OCI-LY7 (cell line): ENCODE results near the gene LRFN2. TPM values are rescaled to one million over a fixed set of nuclear protein-coding genes. Genes with fewer than 3 reads are reported as not detected.

Experiments used
- BruUV-seq: library from RNA; stranded (reverse); fragments of 400-500 nt; replicated peaks from 2 replicates; lab custom pipeline; 2021; lab: Mats Ljungman, UMichigan
- CTCF ChIA-PET: fragments of 300-600 bp; sonication (Branson Sonifier 250); formaldehyde crosslinking; loops from one replicate; lab custom pipeline; 2022; ENCODE audit warnings: antibody characterized with exemption; ENCODE audit not compliant: unreplicated experiment; lab: Charles Lee
- POLR2A ChIA-PET: fragments of 300-600 bp; sonication (Branson Sonifier 250); formaldehyde crosslinking; loops from one replicate; lab custom pipeline; 2022; ENCODE audit warnings: antibody characterized with exemption; lab: Charles Lee
- DNase-seq: peaks from one replicate; pipeline ENCODE4 v3.0.0-alpha.2; 2015; ENCODE audit warnings: low spot score
- H2AFZ ChIP-seq: fragments of 200-600 bp; sonication (generic), shearing (Covaris generic); 2 replicates; pipeline ENCODE4 v1.6.1; 2014; ENCODE audit warnings: mild to moderate bottlenecking, antibody characterized with exemption, low read length, moderate library complexity
- H3K27ac ChIP-seq: fragments of 200-600 bp; sonication (generic); 2 replicates; pipeline ENCODE4 v1.5.1; 2014; ENCODE audit warnings: mixed run types, low read depth, mild to moderate bottlenecking, moderate library complexity, low read length, inconsistent platforms; ENCODE audit not compliant: poor library complexity, severe bottlenecking
- H3K36me3 ChIP-seq: fragments of 200-600 bp; sonication (generic); 2 replicates; pipeline ENCODE4 v1.6.1; 2014; ENCODE audit warnings: mild to moderate bottlenecking, antibody characterized with exemption, low read length, moderate library complexity, mixed read lengths; ENCODE audit not compliant: insufficient read depth
- H3K4me1 ChIP-seq: fragments of 200-600 bp; sonication (generic); 2 replicates; pipeline ENCODE4 v1.5.1; 2014; ENCODE audit warnings: mild to moderate bottlenecking, low read length; ENCODE audit not compliant: insufficient read depth, poor library complexity, severe bottlenecking
- H3K4me2 ChIP-seq: fragments of 200-600 bp; sonication (generic); 2 replicates; pipeline ENCODE4 v1.6.1; 2014; ENCODE audit warnings: mild to moderate bottlenecking, low read length
- H3K4me3 ChIP-seq: fragments of 200-600 bp; sonication (generic); 2 replicates; pipeline ENCODE4 v1.5.1; 2014; ENCODE audit warnings: mild to moderate bottlenecking, low read depth, low read length; ENCODE audit not compliant: poor library complexity, severe bottlenecking
- H3K79me2 ChIP-seq: fragments of 200-600 bp; sonication (generic); 2 replicates; pipeline ENCODE4 v1.6.1; 2016; ENCODE audit warnings: low read depth, mild to moderate bottlenecking, low read length, moderate library complexity, mixed read lengths; ENCODE audit not compliant: insufficient read depth
- H3K9me2 ChIP-seq: fragments of 200-600 bp; sonication (generic); 2 replicates; pipeline ENCODE4 v1.6.1; 2016; ENCODE audit warnings: mild to moderate bottlenecking, low read length, mixed read lengths; ENCODE audit not compliant: insufficient read depth
- H3K9me3 ChIP-seq: fragments of 200-600 bp; sonication (generic); 2 replicates; pipeline ENCODE4 v1.6.1; 2014; ENCODE audit warnings: mild to moderate bottlenecking, mixed run types, low read length, mixed read lengths
- H4K20me1 ChIP-seq: fragments of 200-600 bp; sonication (generic); 2 replicates; pipeline ENCODE4 v1.6.1; 2014; ENCODE audit warnings: mild to moderate bottlenecking, antibody characterized with exemption, low read length, moderate library complexity, mixed read lengths; ENCODE audit not compliant: insufficient read depth
- EZH2phosphoT487 ChIP-seq: fragments of 200-600 bp; sonication (generic); IDR thresholded peaks from 2 replicates; pipeline ENCODE4 v1.6.1; 2018; ENCODE audit warnings: low read depth, borderline replicate concordance, mild to moderate bottlenecking, mixed run types, antibody characterized with exemption, low read length, moderate library complexity, mixed read lengths
- intact Hi-C: fragments of 100-400 bp; cut with micrococcal nuclease; formaldehyde crosslinking; loops from one replicate; pipeline ENCODE4 v1.10.0; 2022; ENCODE audit not compliant: unreplicated experiment
- total RNA-seq, 2 experiments: library from RNA; depleted of rRNA in 1 of 2; stranded (reverse); fragments of >200 nt in 1 of 2; shearing (Covaris generic) in 1 of 2; gene quantifications; 2 replicates each; pipeline ENCODE4 v1.2.3, GENCODE V29; 2014 to 2022
- TF ChIP-seq, protein P1 (sequence below): fragments of 200-600 bp; sonication (generic); conservative IDR thresholded peaks from 2 replicates; pipeline ENCODE4 v1.5.1; 2014; ENCODE audit warnings: mild to moderate bottlenecking, antibody characterized with exemption, low read length, moderate library complexity, mixed read lengths

Gene LRFN2
- total RNA-seq, 2 experiments from 2014 or later, result not detected

DNA sequence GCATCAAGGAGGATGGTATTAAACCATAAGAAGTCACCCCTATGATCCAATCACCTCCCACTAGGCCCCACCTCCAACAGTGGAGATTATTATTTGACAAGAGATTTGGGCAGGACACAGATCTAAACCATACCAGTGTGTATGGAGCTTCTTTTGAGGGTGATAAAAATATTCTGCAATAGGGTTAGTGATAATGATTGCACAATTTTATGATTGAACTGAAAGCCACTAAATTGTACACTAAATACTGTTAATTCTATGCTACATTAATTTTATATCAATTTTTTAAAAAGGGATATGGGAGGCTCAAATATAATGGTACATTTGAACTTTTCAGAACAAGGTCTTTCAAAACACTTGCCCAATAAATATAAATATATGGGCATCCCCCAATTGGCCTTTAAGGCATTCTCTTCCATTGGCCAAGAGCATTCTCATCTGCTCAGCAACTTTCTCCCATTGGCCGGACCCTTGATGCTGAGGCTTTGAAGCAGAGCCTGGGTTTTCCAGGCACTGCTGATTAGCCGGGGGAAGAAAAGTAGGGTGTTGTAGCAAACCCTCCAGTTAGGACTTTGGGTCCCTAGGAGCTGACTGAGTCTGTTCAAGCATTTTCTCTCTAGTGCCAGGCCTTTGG is 209.9 kb downstream of the LRFN2 start:
- H3K9me2 ChIP-seq, result no peaks in the 10 kb centered on the region
- no peaks in the 10 kb centered on the region for H3K9me3 ChIP-seq
- ChIA-PET POLR2A (no interaction called here), CTCF (no interaction called here)
- no peak for TF ChIP-seq EZH2phosphoT487
- TF ChIP-seq, protein P1, sequence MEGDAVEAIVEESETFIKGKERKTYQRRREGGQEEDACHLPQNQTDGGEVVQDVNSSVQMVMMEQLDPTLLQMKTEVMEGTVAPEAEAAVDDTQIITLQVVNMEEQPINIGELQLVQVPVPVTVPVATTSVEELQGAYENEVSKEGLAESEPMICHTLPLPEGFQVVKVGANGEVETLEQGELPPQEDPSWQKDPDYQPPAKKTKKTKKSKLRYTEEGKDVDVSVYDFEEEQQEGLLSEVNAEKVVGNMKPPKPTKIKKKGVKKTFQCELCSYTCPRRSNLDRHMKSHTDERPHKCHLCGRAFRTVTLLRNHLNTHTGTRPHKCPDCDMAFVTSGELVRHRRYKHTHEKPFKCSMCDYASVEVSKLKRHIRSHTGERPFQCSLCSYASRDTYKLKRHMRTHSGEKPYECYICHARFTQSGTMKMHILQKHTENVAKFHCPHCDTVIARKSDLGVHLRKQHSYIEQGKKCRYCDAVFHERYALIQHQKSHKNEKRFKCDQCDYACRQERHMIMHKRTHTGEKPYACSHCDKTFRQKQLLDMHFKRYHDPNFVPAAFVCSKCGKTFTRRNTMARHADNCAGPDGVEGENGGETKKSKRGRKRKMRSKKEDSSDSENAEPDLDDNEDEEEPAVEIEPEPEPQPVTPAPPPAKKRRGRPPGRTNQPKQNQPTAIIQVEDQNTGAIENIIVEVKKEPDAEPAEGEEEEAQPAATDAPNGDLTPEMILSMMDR, result no peak
- no peak overlapping the region for H3K4me3 ChIP-seq
- H3K36me3 ChIP-seq, result no peaks in the 10 kb centered on the region
- no peaks in the 10 kb centered on the region for H3K79me2 ChIP-seq
- H3K27ac ChIP-seq, result no peak overlapping the region
- no TSS peak for BruUV-seq
- no peaks in the 10 kb centered on the region for H4K20me1 ChIP-seq
- no peak overlapping the region for H2AFZ ChIP-seq
- no peaks in the 10 kb centered on the region for H3K4me1 ChIP-seq
- DNase-seq, result no peak
- intact Hi-C loops, result no loop called here
- no peak overlapping the region for H3K4me2 ChIP-seq

DNA sequence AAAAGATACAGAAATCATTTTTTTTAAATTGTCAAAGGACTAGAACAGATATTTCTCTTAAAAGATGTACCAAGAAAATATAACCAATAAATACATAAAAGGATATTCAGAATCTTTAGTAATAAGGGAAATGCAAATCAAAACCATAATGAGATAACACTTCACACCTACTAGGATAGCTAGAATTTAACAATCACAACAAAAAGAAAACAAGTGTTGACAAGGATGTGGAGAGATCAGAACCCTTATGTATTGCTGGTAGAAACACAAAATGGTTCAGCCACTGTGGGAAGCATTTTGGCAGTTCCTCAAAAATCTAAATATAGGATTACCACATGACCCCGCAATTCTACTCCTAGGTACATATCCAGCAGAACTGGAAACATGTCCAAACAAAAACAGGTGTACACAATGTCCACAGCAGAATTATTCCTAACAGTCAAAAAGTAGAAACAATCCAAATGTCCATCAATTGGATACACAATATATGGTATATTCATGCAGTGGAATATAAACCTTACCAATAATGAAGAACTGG is 211.0 kb downstream of the LRFN2 start:
- Histone ChIP-seq H3K36me3 (no peaks in the 10 kb centered on the region), H3K79me2 (no peaks in the 10 kb centered on the region), H3K4me3 (no peak overlapping the region), H3K4me2 (no peak overlapping the region), H2AFZ (no peak overlapping the region), H3K4me1 (no peaks in the 10 kb centered on the region), H3K27ac (no peak overlapping the region), H3K9me3 (no peaks in the 10 kb centered on the region), H4K20me1 (no peaks in the 10 kb centered on the region), H3K9me2 (no peaks in the 10 kb centered on the region)
- no peak for DNase-seq
- BruUV-seq, result no TSS peak
- ChIA-PET CTCF (no interaction called here), POLR2A (no interaction called here)
- intact Hi-C loops, result no loop called here
- TF ChIP-seq, protein P1, result no peak

DNA sequence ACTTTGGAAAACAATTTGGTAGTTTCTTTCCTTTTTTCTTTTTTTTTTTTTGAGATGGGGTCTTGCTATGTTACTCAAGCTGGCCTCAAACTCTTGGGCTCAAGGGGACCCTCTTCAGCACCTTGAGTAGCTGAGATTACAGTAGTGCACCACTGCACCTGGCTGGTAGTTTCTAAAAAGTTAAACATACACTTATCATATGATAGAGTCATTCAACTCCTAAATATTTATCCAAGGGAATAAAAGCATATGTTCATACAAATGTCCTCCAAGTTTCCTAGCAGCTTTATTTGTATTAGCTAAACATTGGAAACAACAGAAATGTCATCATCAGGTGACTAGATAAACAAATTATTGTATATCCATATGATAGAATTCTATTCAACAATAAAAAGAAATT is 213.9 kb downstream of the LRFN2 start:
- TF ChIP-seq, protein P1, result no peak
- no peak for TF ChIP-seq EZH2phosphoT487
- no TSS peak for BruUV-seq
- ChIA-PET CTCF (no interaction called here), POLR2A (interaction anchor here (0.7 to 0.9 kb wide), 2 partner anchors 491 to 967 kb away, joined by 3 to 4 read pairs; no protein-coding TSS in a partner anchor)
- no peak overlapping the region for H3K4me3 ChIP-seq
- H4K20me1 ChIP-seq, result no peaks in the 10 kb centered on the region
- no peaks in the 10 kb centered on the region for H3K9me3 ChIP-seq
- no peak overlapping the region for H3K4me2 ChIP-seq
- intact Hi-C loops, result no loop called here
- H3K36me3 ChIP-seq, result no peaks in the 10 kb centered on the region
- H3K4me1 ChIP-seq, result no peaks in the 10 kb centered on the region
- H2AFZ ChIP-seq, result no peak overlapping the region
- H3K27ac ChIP-seq, result no peak overlapping the region
- no peak for DNase-seq
- H3K79me2 ChIP-seq, result no peaks in the 10 kb centered on the region
- H3K9me2 ChIP-seq, result no peaks in the 10 kb centered on the region
